ENCODE data around the gene DGCR6L. TPM values are rescaled to one million over a fixed set of nuclear protein-coding genes. Genes with fewer than 3 reads are reported as not detected.
"Not testable (repeated sequence)": the region's sequence is repeated elsewhere in the genome, so short reads cannot be mapped to it uniquely, and the experiment has no call there.

Gene DGCR6L
- total RNA-seq, 4 donors from 2014 or later, result 62.5 to 123 (median 90.8) TPM

DNA sequence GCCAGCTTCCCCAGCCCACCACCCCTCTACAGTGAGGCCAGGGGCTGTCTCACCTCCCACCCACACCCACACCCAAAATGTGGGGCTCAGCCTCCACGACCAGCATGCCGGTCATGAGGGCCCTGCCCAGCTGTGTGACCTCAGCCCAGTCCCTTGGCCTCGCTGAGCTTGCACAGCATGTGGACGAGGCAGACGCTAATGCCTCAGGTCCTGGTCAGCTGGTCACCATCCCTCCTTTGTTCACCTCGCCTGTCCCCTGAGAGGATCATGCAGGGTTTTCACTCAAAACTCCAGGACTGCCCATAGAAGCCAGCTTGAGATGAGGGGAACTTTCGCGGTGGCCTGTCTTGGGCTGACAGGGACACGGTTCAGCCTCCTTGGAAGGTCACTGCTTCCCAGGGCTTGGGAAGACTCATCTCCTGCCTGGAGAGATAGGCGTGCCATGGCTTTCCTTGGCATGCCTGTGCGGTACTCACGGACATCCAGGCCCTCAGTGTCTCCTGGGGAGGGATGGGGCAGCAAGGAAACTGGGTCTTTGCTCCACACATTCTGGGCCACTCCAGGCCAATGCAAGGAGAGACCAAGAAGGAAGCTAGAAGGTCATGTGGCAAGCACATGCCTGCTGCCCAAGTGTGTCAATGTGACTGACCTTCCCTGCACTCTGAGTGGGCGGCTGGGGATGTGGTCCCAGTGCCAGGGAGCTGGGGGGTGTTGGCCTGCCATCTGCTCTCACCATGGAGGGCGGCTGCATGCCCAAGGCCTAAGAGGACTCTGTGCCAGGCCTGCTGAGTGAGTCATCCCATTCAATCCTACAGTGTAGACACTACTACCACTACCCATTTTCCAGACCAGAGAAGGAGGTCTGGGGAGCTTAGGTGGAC is 48.5 kb downstream of the DGCR6L start:
- WGBS, 2 donors, result 93 to 94% methylated on average over 6 to 7 of the region's 14 CpGs
- no peak for TF ChIP-seq POLR2A (IDR thresholded peaks at IDR 0.05)
- TF ChIP-seq, protein P1, sequence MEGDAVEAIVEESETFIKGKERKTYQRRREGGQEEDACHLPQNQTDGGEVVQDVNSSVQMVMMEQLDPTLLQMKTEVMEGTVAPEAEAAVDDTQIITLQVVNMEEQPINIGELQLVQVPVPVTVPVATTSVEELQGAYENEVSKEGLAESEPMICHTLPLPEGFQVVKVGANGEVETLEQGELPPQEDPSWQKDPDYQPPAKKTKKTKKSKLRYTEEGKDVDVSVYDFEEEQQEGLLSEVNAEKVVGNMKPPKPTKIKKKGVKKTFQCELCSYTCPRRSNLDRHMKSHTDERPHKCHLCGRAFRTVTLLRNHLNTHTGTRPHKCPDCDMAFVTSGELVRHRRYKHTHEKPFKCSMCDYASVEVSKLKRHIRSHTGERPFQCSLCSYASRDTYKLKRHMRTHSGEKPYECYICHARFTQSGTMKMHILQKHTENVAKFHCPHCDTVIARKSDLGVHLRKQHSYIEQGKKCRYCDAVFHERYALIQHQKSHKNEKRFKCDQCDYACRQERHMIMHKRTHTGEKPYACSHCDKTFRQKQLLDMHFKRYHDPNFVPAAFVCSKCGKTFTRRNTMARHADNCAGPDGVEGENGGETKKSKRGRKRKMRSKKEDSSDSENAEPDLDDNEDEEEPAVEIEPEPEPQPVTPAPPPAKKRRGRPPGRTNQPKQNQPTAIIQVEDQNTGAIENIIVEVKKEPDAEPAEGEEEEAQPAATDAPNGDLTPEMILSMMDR (IDR thresholded peaks at IDR 0.05), result no peak
- Histone ChIP-seq H3K4me3 (replicated peaks in 1 of 3) (no peak overlapping the region), H3K4me1 (peaks cover 10 to 11% of the 10 kb centered on the region in 2 donors), H3K27me3 (no peaks in the 10 kb centered on the region), H3K27ac (no peak overlapping the region), H3K36me3 (no peaks in the 10 kb centered on the region), H3K9me3 (no peaks in the 10 kb centered on the region)
- no peak for DNase-seq
- intact Hi-C loops (cut with DNase I), result no loop called here

DNA sequence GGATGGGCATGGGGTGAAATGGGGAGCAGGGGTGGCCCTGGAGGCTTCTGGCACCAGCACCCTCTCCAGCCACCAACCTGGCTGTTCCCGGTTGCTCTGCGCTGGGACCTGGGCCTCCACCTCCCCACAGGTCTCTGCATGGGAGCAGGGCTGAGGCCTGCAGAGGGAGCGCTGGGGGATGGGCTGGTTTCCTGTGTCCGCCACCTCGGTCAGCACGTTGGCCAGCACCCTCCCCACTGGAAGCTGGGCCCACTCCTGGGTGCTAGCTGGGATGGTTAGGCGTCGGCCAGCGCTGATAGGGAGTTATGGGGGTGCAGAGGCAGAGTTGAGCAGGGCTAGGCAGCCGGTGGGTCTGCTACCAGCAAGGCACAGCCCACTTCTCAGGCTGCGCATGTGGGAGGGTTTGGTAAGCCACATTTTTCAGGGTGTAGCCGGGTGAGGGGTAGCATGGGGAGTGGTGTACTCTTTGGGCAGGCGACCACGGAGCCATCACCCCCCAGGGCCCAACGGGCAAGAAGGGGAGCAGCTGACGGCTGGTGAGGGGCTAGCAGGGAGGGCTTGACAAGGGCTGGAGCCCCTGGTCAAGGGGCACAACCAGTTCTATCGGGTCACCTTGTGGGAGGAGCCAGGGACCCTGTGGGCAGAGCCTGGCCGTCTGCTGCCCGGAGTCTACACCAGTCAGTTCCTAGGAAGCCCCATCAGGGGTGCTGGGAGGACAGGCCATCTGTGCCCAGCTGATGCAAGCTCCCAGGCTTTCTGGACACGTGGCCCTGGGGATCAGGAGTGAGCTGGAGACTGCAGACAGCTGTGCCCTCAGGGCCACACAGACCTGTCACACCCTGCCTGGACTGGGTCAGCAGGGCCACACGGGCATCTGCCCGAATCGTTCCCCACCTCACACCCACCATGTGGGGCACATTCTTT is 49.4 kb downstream of the DGCR6L start:
- intact Hi-C loops (cut with DNase I); H3K27ac ChIP-seq; H3K9me3 ChIP-seq; H3K27me3 ChIP-seq; H3K36me3 ChIP-seq; H3K4me3 ChIP-seq (replicated peaks in 1 of 3); DNase-seq: not testable (repeated sequence)
- H3K4me1 ChIP-seq, result peaks cover 10 to 11% of the 10 kb centered on the region in 2 donors
- 78% methylated on average over 6 to 17 of the region's 23 CpGs for WGBS, 2 donors

GRCh38 chr22:20269673-20270072 is 50.2 kb downstream of the DGCR6L start:
- peaks cover 10 to 11% of the 10 kb centered on the region in 2 donors for H3K4me1 ChIP-seq
- 83 to 95% methylated on average over 1 to 7 of the region's 8 CpGs for WGBS, 2 donors

GRCh38 chr22:20269201-20269600 is 50.7 kb downstream of the DGCR6L start:
- peaks cover 10 to 11% of the 10 kb centered on the region in 2 donors for H3K4me1 ChIP-seq
- H3K4me3 ChIP-seq (replicated peaks in 1 of 3); H3K27me3 ChIP-seq; H3K9me3 ChIP-seq; DNase-seq; H3K36me3 ChIP-seq; H3K27ac ChIP-seq: not testable (repeated sequence)
- intact Hi-C loops (cut with DNase I), result loop anchor here (5.0 kb wide), 1 partner anchor 112 kb away; no protein-coding TSS in a partner anchor
- WGBS, 2 donors, result no CpG with 5 or more reads among the region's 4 CpGs

More at GRCh38 chr22:20269673-20270072, 50.2 kb downstream of the DGCR6L start:
- H3K4me3 ChIP-seq (replicated peaks in 1 of 3); H3K27me3 ChIP-seq; H3K27ac ChIP-seq; H3K36me3 ChIP-seq; DNase-seq; H3K9me3 ChIP-seq: not testable (repeated sequence)
- intact Hi-C loops (cut with DNase I), result loop anchor here (5.0 kb wide), 1 partner anchor 112 kb away; no protein-coding TSS in a partner anchor

GRCh38 chr22:20268279-20269012 is 51.4 kb downstream of the DGCR6L start, which contains the start of gene RTN4R:
Gene RTN4R, minus strand, starts transcription at chr22:20268318. Its CDS starts 226 bp downstream, at chr22:20268092.
- no peak for TF ChIP-seq POLR2A (IDR thresholded peaks at IDR 0.05)
- TF ChIP-seq, protein P1 (IDR thresholded peaks at IDR 0.05), result peak in 5 of 6 experiments; percentile 37 to 94 (median 76)
- intact Hi-C loops (cut with DNase I), result loop anchor here (5.0 kb wide), 1 partner anchor 111 kb away; no protein-coding TSS in a partner anchor
- 52 to 61% methylated on average over 10 of the region's 58 CpGs for WGBS, 2 donors
- DNase-seq, result peak; percentile 74 to 77
- Histone ChIP-seq H3K4me1 (peaks cover 11 to 13% of the 10 kb centered on the region in 2 donors), H3K9me3 (no peaks in the 10 kb centered on the region), H3K27ac (peak within 1 kb of the TSS in 1 of 3 donors; percentile 10), H3K4me3 (replicated peaks in 1 of 3) (peak within 1 kb of the TSS in 2 of 3 donors; percentile 17 to 54), H3K27me3 (no peaks in the 10 kb centered on the region), H3K36me3 (no peaks in the 10 kb centered on the region)

Measured in thyroid gland (tissue), 4 donors.